HCT116 (cell line): ENCODE measurements around the gene MAPK4. TPM values are rescaled to one million over a fixed set of nuclear protein-coding genes. Genes with fewer than 3 reads are reported as not detected.

Source experiments
- total RNA-seq: library from RNA; stranded (reverse); gene quantifications from one replicate; pipeline ENCODE4 v1.2.1, GENCODE V29; 2021; ENCODE audit not compliant: unreplicated experiment

The MAPK4 gene
- total RNA-seq, 1 experiment from 2014 or later: 0.89 TPM

Other genes with a start within 250 kb of the MAPK4 start
- 34.5 TPM for gene SKA1, start 185.0 kb upstream of the MAPK4 start, total RNA-seq